Endothelial cell (in vitro differentiated cells): ENCODE measurements around the gene ZNF512B. TPM values are rescaled to one million over a fixed set of nuclear protein-coding genes. Genes with fewer than 3 reads are reported as not detected.

Experiments
- DNase-seq: peaks from one replicate; pipeline ENCODE4 v3.0.0; 2021; ENCODE audit warnings: low spot score
- H3K27ac Mint-ChIP-seq: one replicate; pipeline ENCODE4 v1.8.0; 2021; ENCODE audit warnings: mixed read lengths, inconsistent platforms; ENCODE audit not compliant: unreplicated experiment
- H3K27me3 Mint-ChIP-seq: one replicate; pipeline ENCODE4 v1.8.0; 2021; ENCODE audit warnings: mild to moderate bottlenecking, moderate library complexity, mixed read lengths, inconsistent platforms; ENCODE audit not compliant: unreplicated experiment
- H3K36me3 Mint-ChIP-seq: one replicate; pipeline ENCODE4 v1.8.0; 2021; ENCODE audit warnings: mild to moderate bottlenecking, low read depth, mixed read lengths, inconsistent platforms; ENCODE audit not compliant: unreplicated experiment
- H3K4me1 Mint-ChIP-seq: one replicate; pipeline ENCODE4 v1.8.0; 2021; ENCODE audit warnings: mild to moderate bottlenecking, mixed read lengths, inconsistent platforms; ENCODE audit not compliant: unreplicated experiment
- H3K4me3 Mint-ChIP-seq: one replicate; pipeline ENCODE4 v1.8.0; 2021; ENCODE audit warnings: mild to moderate bottlenecking, mixed read lengths, inconsistent platforms; ENCODE audit not compliant: unreplicated experiment
- H3K9me3 Mint-ChIP-seq: one replicate; pipeline ENCODE4 v1.8.0; 2021; ENCODE audit warnings: mixed read lengths, inconsistent platforms; ENCODE audit not compliant: unreplicated experiment
- total RNA-seq: library from RNA; stranded (reverse); fragmentation: NEBNext Ultra II Directional; extraction: Animal tissue kit (Norgen Biotek cat#: 25700); gene quantifications from one replicate; pipeline ENCODE4 v1.2.1, GENCODE V29; 2021; ENCODE audit not compliant: unreplicated experiment
- TF ChIP-seq, protein P1 (sequence below): fragments of 200-600 bp; sonication (generic); IDR thresholded peaks from one replicate; pipeline ENCODE4 v1.5.0; 2021; ENCODE audit warnings: antibody characterized with exemption; ENCODE audit not compliant: unreplicated experiment

The ZNF512B gene
- total RNA-seq, 1 donor from 2014 or later = 40.8 TPM

DNA sequence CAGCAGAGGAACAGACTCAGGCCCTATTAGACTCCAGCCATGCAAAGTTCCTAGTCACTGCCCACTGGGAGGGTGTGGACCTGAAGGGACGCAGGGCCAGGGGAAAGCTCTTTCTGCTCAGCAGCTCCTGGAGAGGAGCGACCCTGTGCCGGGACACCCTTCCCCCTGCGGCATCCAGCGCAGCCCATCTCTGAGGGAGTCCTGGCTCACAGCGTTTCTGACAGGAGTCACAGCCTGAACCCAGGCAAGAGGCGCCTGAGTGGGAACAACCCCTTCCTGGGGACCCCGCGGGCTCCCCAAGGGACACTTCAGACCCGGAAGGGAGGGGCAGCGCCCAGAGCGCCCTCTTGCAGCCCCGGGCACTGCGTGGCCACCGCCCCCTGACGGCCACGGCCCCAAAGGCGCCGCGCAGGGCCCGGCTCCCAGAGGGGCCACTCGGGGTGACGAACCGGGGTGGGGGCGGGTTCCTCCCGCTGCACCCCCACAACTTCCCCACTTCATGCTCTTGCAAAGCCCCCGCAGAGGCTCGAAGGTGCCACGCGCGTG is 14.4 kb downstream of the ZNF512B start:
- Mint-ChIP-seq H3K27ac (no peak overlapping the region), H3K4me3 (peak overlapping the region; percentile 84), H3K27me3 (peaks cover 14% of the 10 kb centered on the region), H3K9me3 (no peaks in the 10 kb centered on the region), H3K36me3 (no peaks in the 10 kb centered on the region), H3K4me1 (peaks cover 11% of the 10 kb centered on the region)
- TF ChIP-seq, protein P1, sequence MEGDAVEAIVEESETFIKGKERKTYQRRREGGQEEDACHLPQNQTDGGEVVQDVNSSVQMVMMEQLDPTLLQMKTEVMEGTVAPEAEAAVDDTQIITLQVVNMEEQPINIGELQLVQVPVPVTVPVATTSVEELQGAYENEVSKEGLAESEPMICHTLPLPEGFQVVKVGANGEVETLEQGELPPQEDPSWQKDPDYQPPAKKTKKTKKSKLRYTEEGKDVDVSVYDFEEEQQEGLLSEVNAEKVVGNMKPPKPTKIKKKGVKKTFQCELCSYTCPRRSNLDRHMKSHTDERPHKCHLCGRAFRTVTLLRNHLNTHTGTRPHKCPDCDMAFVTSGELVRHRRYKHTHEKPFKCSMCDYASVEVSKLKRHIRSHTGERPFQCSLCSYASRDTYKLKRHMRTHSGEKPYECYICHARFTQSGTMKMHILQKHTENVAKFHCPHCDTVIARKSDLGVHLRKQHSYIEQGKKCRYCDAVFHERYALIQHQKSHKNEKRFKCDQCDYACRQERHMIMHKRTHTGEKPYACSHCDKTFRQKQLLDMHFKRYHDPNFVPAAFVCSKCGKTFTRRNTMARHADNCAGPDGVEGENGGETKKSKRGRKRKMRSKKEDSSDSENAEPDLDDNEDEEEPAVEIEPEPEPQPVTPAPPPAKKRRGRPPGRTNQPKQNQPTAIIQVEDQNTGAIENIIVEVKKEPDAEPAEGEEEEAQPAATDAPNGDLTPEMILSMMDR = no peak
- no peak for DNase-seq

DNA sequence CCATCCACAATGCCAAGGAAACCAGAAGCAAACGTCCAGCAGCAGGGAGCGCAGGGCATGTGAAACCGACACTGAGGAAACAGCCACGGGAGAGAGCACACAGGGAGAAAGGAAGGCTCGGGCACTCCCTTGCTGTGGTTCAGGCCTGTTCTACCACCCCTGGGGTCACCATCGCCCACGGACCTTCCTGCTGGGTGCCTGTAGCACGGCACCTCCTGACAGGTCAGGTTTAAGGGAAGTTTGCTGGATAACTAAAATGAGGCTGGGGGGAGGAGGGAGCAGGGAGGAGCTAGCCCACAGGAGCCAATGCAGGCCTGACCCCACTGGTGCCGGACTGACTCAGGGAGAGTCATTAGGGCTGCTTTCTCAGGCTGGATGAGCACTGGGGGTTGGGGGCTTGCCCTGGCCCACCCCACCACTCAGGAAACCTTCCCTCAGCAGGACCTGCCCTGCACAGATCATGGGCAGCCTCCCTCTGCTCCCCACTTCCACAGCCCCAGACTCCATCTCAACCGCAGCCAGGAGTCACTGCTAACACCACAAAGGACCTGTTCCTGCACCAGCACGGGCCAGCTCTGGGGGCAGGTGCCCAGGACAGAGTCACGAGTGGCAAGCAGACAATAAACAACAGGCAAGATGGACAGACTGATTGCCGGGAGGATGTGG is 15.8 kb downstream of the ZNF512B start:
- H3K9me3 Mint-ChIP-seq = no peaks in the 10 kb centered on the region
- no peak for DNase-seq
- peaks cover 22% of the 10 kb centered on the region for H3K27me3 Mint-ChIP-seq
- H3K27ac Mint-ChIP-seq = no peak overlapping the region
- TF ChIP-seq, protein P1 = no peak
- H3K4me1 Mint-ChIP-seq = peaks cover 12% of the 10 kb centered on the region
- H3K36me3 Mint-ChIP-seq = no peaks in the 10 kb centered on the region
- peak overlapping the region; percentile 83 for H3K4me3 Mint-ChIP-seq

DNA sequence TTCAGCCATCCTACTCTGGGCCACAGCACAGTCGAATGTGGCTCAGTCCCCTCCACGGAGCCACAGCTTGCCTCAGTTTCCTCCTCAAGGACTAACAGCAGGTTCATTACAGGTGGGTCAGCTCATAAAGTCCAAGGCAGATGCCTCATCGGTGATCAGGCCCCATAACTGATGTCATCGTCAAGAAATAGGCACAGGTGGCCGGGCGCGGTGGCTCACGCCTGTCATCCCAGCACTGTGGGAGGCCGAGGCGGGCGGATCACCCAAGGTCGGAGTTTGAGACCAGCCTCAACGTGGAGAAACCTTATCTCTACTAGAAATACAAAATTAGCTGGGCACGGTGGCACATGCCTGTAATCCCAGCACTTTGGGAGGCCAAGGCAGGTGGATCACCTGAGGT is 17.0 kb downstream of the ZNF512B start:
- no peak overlapping the region for H3K27ac Mint-ChIP-seq
- TF ChIP-seq, protein P1 = no peak
- H3K4me1 Mint-ChIP-seq = peaks cover 18% of the 10 kb centered on the region
- H3K4me3 Mint-ChIP-seq = no peak overlapping the region
- H3K36me3 Mint-ChIP-seq = no peaks in the 10 kb centered on the region
- H3K27me3 Mint-ChIP-seq = peaks cover 31% of the 10 kb centered on the region
- no peak for DNase-seq
- no peaks in the 10 kb centered on the region for H3K9me3 Mint-ChIP-seq

- no peak overlapping the region for H3K27ac Mint-ChIP-seq
- no peaks in the 10 kb centered on the region for H3K9me3 Mint-ChIP-seq
- peaks cover under 1% of the 10 kb centered on the region for H3K36me3 Mint-ChIP-seq
- peaks cover 31% of the 10 kb centered on the region for H3K27me3 Mint-ChIP-seq
- H3K4me3 Mint-ChIP-seq = no peak overlapping the region
- peaks cover 20% of the 10 kb centered on the region for H3K4me1 Mint-ChIP-seq
- TF ChIP-seq, protein P1 = no peak
- no peak for DNase-seq
Measured at GRCh38 chr20:63952210-63952535, 17.6 kb downstream of the ZNF512B start.

- H3K27ac Mint-ChIP-seq = no peak overlapping the region
- H3K9me3 Mint-ChIP-seq = no peaks in the 10 kb centered on the region
- peaks cover 23% of the 10 kb centered on the region for H3K4me1 Mint-ChIP-seq
- DNase-seq = no peak
- no peak overlapping the region for H3K4me3 Mint-ChIP-seq
- peaks cover 5% of the 10 kb centered on the region for H3K36me3 Mint-ChIP-seq
- TF ChIP-seq, protein P1 = no peak
- peaks cover 33% of the 10 kb centered on the region for H3K27me3 Mint-ChIP-seq
Measured at GRCh38 chr20:63951398-63952209, 18.1 kb downstream of the ZNF512B start.
